Activated CD8-positive, alpha-beta memory T cell treated with anti-CD3 and anti-CD28 coated beads for 36 hours (primary cell): ENCODE results near the gene ARMH2. TPM values are rescaled to one million over a fixed set of nuclear protein-coding genes. Genes with fewer than 3 reads are reported as not detected.

Experiments
- CTCF ChIA-PET: fragments of 350-600 bp; sonication (Branson Sonifier 250); formaldehyde crosslinking; loops from one replicate; lab custom pipeline; 2021; ENCODE audit warnings: antibody characterized with exemption; lab: Charles Lee
- POLR2A ChIA-PET: fragments of 350-600 bp; sonication (Branson Sonifier 250); formaldehyde crosslinking; loops from one replicate; lab custom pipeline; 2021; ENCODE audit warnings: antibody characterized with exemption; lab: Charles Lee
- total RNA-seq, 2 experiments: library from RNA; stranded (reverse); gene quantifications; one replicate each; pipeline ENCODE4 v1.2.3, GENCODE V29; 2021

The ARMH2 gene
- total RNA-seq, result not detected

DNA sequence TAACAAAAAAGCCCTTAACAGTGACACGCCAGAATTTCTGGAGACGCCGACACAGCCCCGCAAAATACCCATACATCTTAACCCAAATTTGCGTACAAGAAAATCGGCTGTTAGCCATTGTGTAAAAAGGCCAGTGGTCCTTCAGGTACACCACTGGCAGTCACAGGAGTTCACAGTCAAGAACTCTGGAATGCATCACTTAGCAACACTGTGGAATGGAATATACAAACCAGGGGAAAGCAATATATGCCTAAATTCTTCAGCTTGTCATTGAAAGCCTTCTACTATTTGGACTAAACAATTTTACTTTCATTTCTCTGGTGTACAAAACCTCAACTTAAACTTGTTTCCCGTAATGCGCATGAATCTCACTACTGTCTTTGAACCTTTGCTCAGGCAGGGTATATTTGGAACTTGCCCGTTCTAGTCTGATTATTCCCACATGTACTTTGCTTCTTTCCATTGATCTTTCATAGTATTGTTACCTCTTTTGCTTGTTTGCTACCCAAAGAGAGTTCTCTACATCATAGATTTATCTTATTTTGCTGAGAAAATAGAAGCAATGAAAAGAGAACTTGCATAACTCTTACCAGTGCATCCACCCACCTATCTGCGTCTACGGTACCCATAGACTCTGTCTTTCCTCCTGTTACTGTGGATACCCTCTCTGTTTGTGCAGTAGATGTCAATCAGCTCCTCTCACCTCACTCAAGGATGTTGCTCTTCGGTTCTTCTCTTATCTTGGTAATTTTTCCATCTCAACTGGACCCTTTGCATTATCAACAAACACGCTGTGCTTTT is at the start of gene ARMH2:
TSS of gene ARMH2 (minus strand) at position 178 of the 801 bp plus-strand sequence. CDS start at position 118, 60 bp downstream.
- ChIA-PET POLR2A (no interaction called here), CTCF (no interaction called here)

GRCh38 chr6:24848461-24848860 is 49.7 kb upstream of the ARMH2 start:
- CTCF ChIA-PET, result no interaction called here
- POLR2A ChIA-PET, result no interaction called here

DNA sequence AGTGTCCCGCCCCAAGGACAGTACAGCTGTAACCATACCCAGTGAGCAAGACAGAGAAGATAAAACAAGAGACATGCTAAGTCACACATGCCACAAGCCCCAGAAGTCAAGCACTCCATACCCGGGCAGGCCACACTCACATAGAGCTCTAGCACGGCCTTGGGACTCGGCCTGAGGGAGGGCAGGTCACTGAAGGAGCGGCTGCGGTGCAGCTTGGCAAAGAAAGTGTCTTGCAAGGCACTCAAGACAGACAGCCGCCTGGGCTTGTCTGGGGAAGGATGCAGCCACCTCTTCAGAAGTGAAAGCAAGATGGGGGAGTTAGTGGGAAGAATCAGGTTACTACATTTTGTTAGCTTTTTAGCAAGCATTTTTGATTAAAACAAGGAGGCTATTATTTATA is 48.7 kb upstream of the ARMH2 start:
- POLR2A ChIA-PET, result no interaction called here
- CTCF ChIA-PET, result no interaction called here

- ChIA-PET CTCF (interaction anchor here (0.7 to 1.1 kb wide), 3 partner anchors 10 to 147 kb away, joined by 3 to 7 read pairs (median 3); no protein-coding TSS in a partner anchor), POLR2A (no interaction called here)
These were observed 46.9 kb upstream of the ARMH2 start for GRCh38 chr6:24845578-24845977.

GRCh38 chr6:24844903-24845302 is 46.2 kb upstream of the ARMH2 start:
- CTCF ChIA-PET, result interaction anchor here (1.0 to 1.3 kb wide), 2 partner anchors 11 to 147 kb away, joined by 3 read pairs; no protein-coding TSS in a partner anchor
- POLR2A ChIA-PET, result interaction anchor here (0.8 kb wide), 1 partner anchor 60 kb away, joined by 3 read pairs; no protein-coding TSS in a partner anchor

- ChIA-PET POLR2A (interaction anchor here (0.5 to 0.8 kb wide), 2 partner anchors 10 to 59 kb away, joined by 3 read pairs; no protein-coding TSS in a partner anchor), CTCF (interaction anchor here (0.7 to 1.3 kb wide), 2 partner anchors 148 to 242 kb away, joined by 3 read pairs; no protein-coding TSS in a partner anchor)
These were observed 45.3 kb upstream of the ARMH2 start for GRCh38 chr6:24844061-24844460.

DNA sequence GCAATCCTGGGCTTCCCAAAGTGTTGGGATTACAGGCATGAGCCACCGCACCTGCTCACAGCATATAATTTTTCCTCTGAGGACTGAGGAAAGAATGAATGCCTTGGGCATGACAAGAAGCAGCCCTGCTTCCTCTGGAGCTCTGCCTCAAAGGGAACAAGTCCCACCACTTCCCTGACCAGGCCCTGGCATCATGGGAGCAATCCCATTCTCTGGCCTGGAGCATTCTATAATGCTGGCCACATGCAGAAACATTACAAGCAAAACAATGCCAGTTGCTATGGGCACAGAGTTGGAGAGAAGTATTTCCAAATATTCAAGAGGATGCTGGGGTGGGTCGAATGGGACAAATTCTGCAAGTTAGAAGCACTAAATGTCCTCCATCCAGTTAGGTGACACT is 41.5 kb upstream of the ARMH2 start:
- CTCF ChIA-PET, result interaction anchor here (0.8 kb wide), 1 partner anchor 231 kb away, joined by 3 read pairs; no protein-coding TSS in a partner anchor

DNA sequence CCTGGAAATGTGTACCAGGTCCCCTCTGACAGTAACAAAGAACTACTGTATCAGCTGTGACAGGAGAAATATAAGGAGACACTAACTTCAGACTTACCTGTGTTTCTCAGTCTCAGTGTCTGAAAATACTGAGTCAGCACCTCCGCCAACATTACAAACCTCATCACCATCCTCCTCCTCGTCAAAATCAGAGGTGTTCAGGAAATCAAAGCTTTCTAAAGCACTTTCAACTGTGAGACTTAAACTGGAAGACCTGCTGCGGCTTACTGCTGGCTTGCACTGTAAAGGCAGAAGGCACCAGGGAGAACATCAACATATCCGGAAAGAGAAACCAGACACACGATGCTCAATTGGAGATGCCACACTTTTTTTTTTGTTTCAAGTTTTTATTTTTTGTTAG is 40.3 kb upstream of the ARMH2 start:
- ChIA-PET POLR2A (interaction anchor here (0.6 kb wide), 1 partner anchor 12 kb away, joined by 4 read pairs; no protein-coding TSS in a partner anchor), CTCF (interaction anchor here (1.5 kb wide), 1 partner anchor 11 kb away, joined by 3 read pairs; no protein-coding TSS in a partner anchor)

More for the DNA sequence above, 41.5 kb upstream of the ARMH2 start:
- POLR2A ChIA-PET, result no interaction called here

GRCh38 chr6:24838081-24838480 is 39.4 kb upstream of the ARMH2 start:
- ChIA-PET POLR2A (no interaction called here), CTCF (interaction anchor here (1.5 kb wide), 1 partner anchor 11 kb away, joined by 3 read pairs; no protein-coding TSS in a partner anchor)

DNA sequence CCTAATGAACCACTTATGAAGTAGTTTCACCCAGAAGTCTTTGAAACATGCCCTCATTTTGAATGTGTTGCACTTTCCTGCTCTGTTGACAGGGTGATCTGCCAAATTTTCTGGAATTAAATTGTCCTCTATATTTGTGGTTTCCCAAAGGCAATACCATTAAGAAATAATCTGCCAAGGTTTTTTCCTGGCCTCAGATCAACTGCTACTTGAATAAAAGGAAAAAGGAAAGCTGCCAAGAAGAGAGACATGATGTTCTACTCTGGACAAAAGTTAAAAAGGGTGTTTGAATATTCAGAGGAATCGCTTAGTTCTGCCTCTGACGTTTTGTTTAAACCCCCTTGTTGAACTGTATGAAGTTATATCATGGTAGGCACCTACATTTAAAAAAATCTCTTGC is 37.4 kb upstream of the ARMH2 start:
- POLR2A ChIA-PET, result no interaction called here
- CTCF ChIA-PET, result no interaction called here

- POLR2A ChIA-PET, result interaction anchor here (0.7 kb wide), 1 partner anchor 10 kb away, joined by 3 read pairs; no protein-coding TSS in a partner anchor
- CTCF ChIA-PET, result no interaction called here
These were observed 35.1 kb upstream of the ARMH2 start for GRCh38 chr6:24833711-24834386.

- POLR2A ChIA-PET, result no interaction called here
- CTCF ChIA-PET, result interaction anchor here (1.6 kb wide), 1 partner anchor 50 kb away, joined by 3 read pairs; no protein-coding TSS in a partner anchor
These were observed 34.1 kb upstream of the ARMH2 start for GRCh38 chr6:24832794-24833193.

GRCh38 chr6:24831771-24832716 is 33.3 kb upstream of the ARMH2 start:
- CTCF ChIA-PET, result interaction anchor here (1.6 kb wide), 1 partner anchor 51 kb away, joined by 3 read pairs; no protein-coding TSS in a partner anchor
- POLR2A ChIA-PET, result no interaction called here

- ChIA-PET CTCF (interaction anchor here (1.1 to 1.5 kb wide), 2 partner anchors 162 to 188 kb away, joined by 3 to 4 read pairs; no protein-coding TSS in a partner anchor), POLR2A (no interaction called here)
These were observed 30.9 kb upstream of the ARMH2 start for GRCh38 chr6:24829657-24830056.

GRCh38 chr6:24827970-24828369 is 29.3 kb upstream of the ARMH2 start:
- CTCF ChIA-PET, result interaction anchor here (1.3 to 1.6 kb wide), 2 partner anchors 11 to 190 kb away, joined by 3 read pairs; no protein-coding TSS in a partner anchor
- POLR2A ChIA-PET, result no interaction called here

DNA sequence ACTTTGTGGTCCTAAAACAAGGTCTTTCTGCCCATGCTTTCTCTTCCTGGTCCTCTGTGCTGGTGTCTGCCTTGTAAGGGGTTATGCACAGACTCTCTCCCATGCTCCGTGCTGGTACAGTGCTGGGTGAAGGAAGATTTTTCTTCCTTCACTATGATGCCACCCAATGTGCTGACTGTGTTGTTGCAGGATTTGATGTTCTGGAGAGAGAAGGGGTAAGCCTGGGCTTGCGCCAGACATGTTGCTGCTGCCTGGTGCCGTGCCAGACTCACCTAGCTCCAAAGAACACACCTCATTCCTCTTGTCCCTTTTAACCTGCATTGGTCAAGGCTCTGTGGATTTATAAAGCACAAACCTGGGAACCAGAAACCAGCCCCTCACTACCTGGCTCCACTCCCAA is 28.4 kb upstream of the ARMH2 start:
- ChIA-PET CTCF (interaction anchor here (1.3 to 1.6 kb wide), 2 partner anchors 12 to 191 kb away, joined by 3 read pairs; no protein-coding TSS in a partner anchor), POLR2A (no interaction called here)

GRCh38 chr6:24825130-24825630 is 26.5 kb upstream of the ARMH2 start:
- CTCF ChIA-PET, result no interaction called here
- POLR2A ChIA-PET, result no interaction called here
